Thyroid gland (tissue), 4 donors: ENCODE measurements around the gene TAPBP.
"Not testable (repeated sequence)": the region's sequence is repeated elsewhere in the genome, so short reads cannot be mapped to it uniquely, and the experiment has no call there.

ENCODE experiments used
- POLR2A ChIP-seq, 2 donors: fragments of 450-650 bp; IDR thresholded peaks; one replicate each; pipeline ENCODE4 v1.6.1; 2017; ENCODE audit warnings: antibody characterized with exemption in 2 of 2, mild to moderate bottlenecking in 2 of 2, moderate library complexity in 1 of 2
- TF ChIP-seq, protein P1 (sequence below), 6 experiments: fragments of 200-600 bp in 3 of 6; fragments of 450-650 bp in 3 of 6; sonication (generic) in 3 of 6; IDR thresholded peaks; one replicate each; pipeline ENCODE4 v1.5.1; 2016 to 2019; ENCODE audit warnings: antibody characterized with exemption in 6 of 6, mild to moderate bottlenecking in 2 of 6, inconsistent platforms in 1 of 6, moderate library complexity in 1 of 6

- not testable (repeated sequence) for TF ChIP-seq POLR2A (IDR thresholded peaks at IDR 0.05)
- TF ChIP-seq, protein P1, sequence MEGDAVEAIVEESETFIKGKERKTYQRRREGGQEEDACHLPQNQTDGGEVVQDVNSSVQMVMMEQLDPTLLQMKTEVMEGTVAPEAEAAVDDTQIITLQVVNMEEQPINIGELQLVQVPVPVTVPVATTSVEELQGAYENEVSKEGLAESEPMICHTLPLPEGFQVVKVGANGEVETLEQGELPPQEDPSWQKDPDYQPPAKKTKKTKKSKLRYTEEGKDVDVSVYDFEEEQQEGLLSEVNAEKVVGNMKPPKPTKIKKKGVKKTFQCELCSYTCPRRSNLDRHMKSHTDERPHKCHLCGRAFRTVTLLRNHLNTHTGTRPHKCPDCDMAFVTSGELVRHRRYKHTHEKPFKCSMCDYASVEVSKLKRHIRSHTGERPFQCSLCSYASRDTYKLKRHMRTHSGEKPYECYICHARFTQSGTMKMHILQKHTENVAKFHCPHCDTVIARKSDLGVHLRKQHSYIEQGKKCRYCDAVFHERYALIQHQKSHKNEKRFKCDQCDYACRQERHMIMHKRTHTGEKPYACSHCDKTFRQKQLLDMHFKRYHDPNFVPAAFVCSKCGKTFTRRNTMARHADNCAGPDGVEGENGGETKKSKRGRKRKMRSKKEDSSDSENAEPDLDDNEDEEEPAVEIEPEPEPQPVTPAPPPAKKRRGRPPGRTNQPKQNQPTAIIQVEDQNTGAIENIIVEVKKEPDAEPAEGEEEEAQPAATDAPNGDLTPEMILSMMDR (IDR thresholded peaks at IDR 0.05) = not testable (repeated sequence)
Observed at GRCh38 chr6:33355860-33356259, 42.0 kb upstream of the TAPBP start.
